ENCODE data around the gene EPSTI1. TPM values are rescaled to one million over a fixed set of nuclear protein-coding genes. Genes with fewer than 3 reads are reported as not detected.

The EPSTI1 gene
- total and polyA plus RNA-seq, 12 donors, result 1.8 to 31.3 (median 3.7) TPM

DNA sequence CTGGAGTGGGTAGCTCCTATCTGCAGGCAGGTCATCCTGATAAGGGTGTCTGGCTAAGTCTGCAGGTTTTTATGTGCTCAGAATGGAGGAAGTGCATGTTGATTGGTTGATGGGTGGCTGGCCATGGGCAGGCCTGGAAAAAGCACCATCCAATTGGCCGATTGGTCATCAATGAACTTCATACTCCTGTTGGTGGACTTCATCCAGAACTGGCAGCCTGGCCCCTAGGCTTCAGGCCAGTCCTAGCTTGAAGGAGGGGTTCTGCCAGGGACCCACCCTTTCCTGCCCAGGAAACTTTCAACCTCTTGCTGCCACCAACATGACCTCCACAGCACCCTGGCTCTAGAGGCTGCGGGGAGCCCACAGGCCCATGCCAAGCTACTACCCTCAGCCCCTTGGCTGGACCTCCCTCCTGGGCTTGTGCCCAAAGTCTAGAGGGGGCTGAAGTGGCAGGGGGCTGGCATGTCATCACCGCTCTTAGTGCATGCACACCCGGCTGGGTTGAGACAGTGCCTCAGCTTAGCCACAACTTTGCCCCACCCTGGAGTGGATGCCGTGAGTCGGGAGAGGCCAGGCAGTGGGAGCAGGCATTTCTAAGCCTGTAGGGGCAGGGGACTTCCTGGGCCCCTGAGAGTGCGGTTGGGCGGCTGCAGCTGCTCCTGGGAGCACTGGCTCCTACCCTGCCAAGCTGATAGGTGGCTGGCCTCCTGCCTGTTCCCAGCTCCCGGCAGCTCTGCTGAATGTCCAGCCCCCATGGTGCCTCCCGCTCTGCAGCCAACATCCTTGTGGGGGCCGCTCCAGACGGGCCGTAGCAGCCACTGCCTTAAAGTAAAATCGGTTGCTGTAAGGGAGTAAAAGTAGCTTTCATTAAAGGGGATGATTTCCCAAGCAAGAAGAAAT is 44.6 kb upstream of the EPSTI1 start:
- Histone ChIP-seq H3K36me3 (peaks cover 0 to 13% (median 0%) of the 10 kb centered on the region in 9 donors), H3K4me3 (peak overlapping the region in 6 of 10 donors; percentile 19 to 42 (median 34)), H3K9me3 (peaks cover 0 to 7% (median 0%) of the 10 kb centered on the region in 11 donors), H3K27ac (peak overlapping the region in 9 of 10 donors; percentile 32 to 83 (median 74)), H3K27me3 (no peaks in the 10 kb centered on the region), H3K4me1 (peaks cover 2 to 45% (median 26%) of the 10 kb centered on the region in 9 donors)
- DNase-seq, result peak; percentile 74 to 75
- peak; percentile 90 to 98 (median 96) for ATAC-seq
- no peak for TF ChIP-seq CTCF (IDR thresholded peaks at IDR 0.05)
- WGBS, 2 donors, result 47 to 52% methylated on average over 14 of the region's 14 CpGs
- intact Hi-C loops (cut with DNase I), result no loop called here

DNA sequence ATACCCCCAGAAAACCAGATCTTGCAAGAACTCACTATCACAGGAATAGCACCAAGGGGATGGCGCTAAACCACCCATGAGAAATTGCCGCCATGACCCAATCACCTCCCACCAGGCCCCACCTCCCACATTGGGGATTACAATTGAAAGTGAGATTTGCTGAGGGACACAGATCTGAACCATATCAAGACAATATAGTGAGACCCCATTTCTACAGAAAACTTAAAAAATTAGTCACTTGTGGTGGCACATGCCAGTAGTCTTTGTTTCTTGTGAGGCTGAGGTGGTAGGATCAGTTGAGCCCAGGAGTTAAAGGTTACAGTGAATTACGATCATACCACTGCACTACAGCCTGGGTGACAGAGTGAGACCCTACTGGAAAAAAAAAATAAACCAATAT is 41.0 kb upstream of the EPSTI1 start:
- Histone ChIP-seq H3K36me3 (peaks cover 0 to 19% (median 0%) of the 10 kb centered on the region in 9 donors), H3K4me3 (no peak overlapping the region), H3K9me3 (peaks cover 0 to 7% (median 0%) of the 10 kb centered on the region in 11 donors), H3K27me3 (no peaks in the 10 kb centered on the region), H3K27ac (no peak overlapping the region), H3K4me1 (peaks cover 2 to 58% (median 32%) of the 10 kb centered on the region in 9 donors)
- TF ChIP-seq CTCF (IDR thresholded peaks at IDR 0.05), result no peak
- DNase-seq (no peak), ATAC-seq (no peak)
- WGBS, 2 donors, result 98 to 100% methylated on average over 3 of the region's 3 CpGs
- intact Hi-C loops (cut with DNase I), result loop anchor here in 1 of 10 donors (1.0 kb wide), 1 partner anchor 8 kb away; no protein-coding TSS in a partner anchor

- TF ChIP-seq CTCF (IDR thresholded peaks at IDR 0.05), result no peak
- Histone ChIP-seq H3K36me3 (peaks cover 0 to 30% (median 0%) of the 10 kb centered on the region in 9 donors), H3K27me3 (no peaks in the 10 kb centered on the region), H3K27ac (peak overlapping the region in 1 of 10 donors; percentile 18), H3K4me3 (no peak overlapping the region), H3K4me1 (peaks cover 2 to 55% (median 28%) of the 10 kb centered on the region in 9 donors), H3K9me3 (peaks cover 0 to 7% (median 0%) of the 10 kb centered on the region in 11 donors)
- intact Hi-C loops (cut with DNase I), result no loop called here
- DNase-seq (no peak), ATAC-seq (no peak)
- 84 to 89% methylated on average over 4 of the region's 4 CpGs for WGBS, 2 donors
Observed at GRCh38 chr13:43031881-43032280, 39.8 kb upstream of the EPSTI1 start.

DNA sequence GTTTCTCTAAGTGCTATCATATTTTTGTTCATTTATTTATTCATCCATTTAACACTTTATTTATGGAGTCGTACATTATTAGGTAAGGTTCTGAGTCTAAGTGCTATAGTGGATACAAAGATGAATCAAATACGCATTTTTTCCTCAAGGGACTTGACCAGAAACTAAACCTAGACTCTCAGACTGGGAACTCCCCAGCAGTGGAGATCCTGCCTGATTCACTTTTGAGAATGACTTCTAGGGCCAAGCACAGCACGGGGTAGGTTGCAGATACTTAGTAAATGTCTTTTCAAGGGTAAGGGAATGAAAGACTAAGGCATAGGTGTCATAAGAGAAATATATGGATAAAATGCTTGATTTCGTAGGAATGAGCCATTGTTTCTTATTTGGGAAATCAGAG is 38.5 kb upstream of the EPSTI1 start:
- no peak for ATAC-seq
- TF ChIP-seq CTCF (IDR thresholded peaks at IDR 0.05), result no peak

More for the DNA sequence above, 38.5 kb upstream of the EPSTI1 start:
- Histone ChIP-seq H3K4me1 (peaks cover 0 to 55% (median 23%) of the 10 kb centered on the region in 9 donors), H3K4me3 (no peak overlapping the region), H3K27ac (no peak overlapping the region), H3K27me3 (no peaks in the 10 kb centered on the region), H3K36me3 (peaks cover 0 to 31% (median 0%) of the 10 kb centered on the region in 9 donors), H3K9me3 (peaks cover 0 to 7% (median 0%) of the 10 kb centered on the region in 11 donors)
- 86 to 90% methylated on average over 4 of the region's 4 CpGs for WGBS, 2 donors
- intact Hi-C loops (cut with DNase I), result no loop called here
- no peak for DNase-seq

Measured in heart right ventricle (tissue), 16 donors.